GM23338 (cell line): Measurements from ENCODE around the gene MRC2. TPM values are rescaled to one million over a fixed set of nuclear protein-coding genes. Genes with fewer than 3 reads are reported as not detected.

ENCODE experiments used
- ATAC-seq: fragments of 200-7000 bp; cut with Tn5 transposase; 3 replicates; pipeline ENCODE4 v1.9.1; 2020
- DNase-seq: peaks from one replicate; pipeline ENCODE4 v3.0.0-alpha.2; 2015; ENCODE audit warnings: low spot score
- H2AFZ ChIP-seq: fragments of 200-600 bp; sonication (generic); 2 replicates; pipeline ENCODE4 v1.8.0; 2016; ENCODE audit warnings: antibody characterized with exemption, mild to moderate bottlenecking, moderate library complexity
- H3F3A ChIP-seq: fragments of 200-600 bp; sonication (generic); replicated peaks from 2 replicates; pipeline ENCODE4 v1.8.0; 2017; ENCODE audit warnings: antibody characterized with exemption, mixed run types, low read depth
- H3K27ac ChIP-seq: fragments of 200-600 bp; sonication (generic); 2 replicates; pipeline ENCODE4 v1.6.1; 2016; ENCODE audit warnings: low read depth
- H3K27me3 ChIP-seq: fragments of 200-600 bp; sonication (generic); 2 replicates; pipeline ENCODE4 v1.8.0; 2016; ENCODE audit warnings: mild to moderate bottlenecking, mixed run types, moderate library complexity; ENCODE audit not compliant: insufficient read depth
- H3K36me3 ChIP-seq: fragments of 200-600 bp; sonication (generic); 2 replicates; pipeline ENCODE4 v1.8.0; 2016; ENCODE audit warnings: mild to moderate bottlenecking; ENCODE audit not compliant: insufficient read depth
- H3K4me1 ChIP-seq: fragments of 200-600 bp; sonication (generic); 2 replicates; pipeline ENCODE4 v1.8.0; 2016; ENCODE audit warnings: mild to moderate bottlenecking, moderate library complexity; ENCODE audit not compliant: insufficient read depth
- H3K4me2 ChIP-seq: fragments of 200-600 bp; sonication (generic); 2 replicates; pipeline ENCODE4 v1.7.1; 2017; ENCODE audit warnings: mixed run types
- H3K4me3 ChIP-seq: fragments of 200-600 bp; sonication (generic); 2 replicates; pipeline ENCODE4 v1.6.1; 2016; ENCODE audit warnings: mixed run types
- H3K79me2 ChIP-seq: fragments of 200-600 bp; sonication (generic); replicated peaks from 2 replicates; pipeline ENCODE4 v1.8.0; 2017; ENCODE audit warnings: mild to moderate bottlenecking; ENCODE audit not compliant: insufficient read depth
- H3K9me2 ChIP-seq: fragments of 200-600 bp; sonication (generic); 2 replicates; pipeline ENCODE4 v1.8.0; 2017; ENCODE audit not compliant: insufficient read depth
- H4K20me1 ChIP-seq: fragments of 200-600 bp; sonication (generic); replicated peaks from 2 replicates; pipeline ENCODE4 v1.8.0; 2017; ENCODE audit warnings: mild to moderate bottlenecking; ENCODE audit not compliant: insufficient read depth
- H3K27ac Mint-ChIP-seq: 2 replicates; pipeline ENCODE4 v1.8.0; 2020; ENCODE audit warnings: inconsistent platforms, mild to moderate bottlenecking, moderate library complexity, mixed read lengths
- H3K27me3 Mint-ChIP-seq: 3 replicates; pipeline ENCODE4 v1.8.0; 2022; ENCODE audit warnings: low read depth, mild to moderate bottlenecking, moderate library complexity, mixed read lengths, inconsistent platforms; ENCODE audit not compliant: insufficient read depth, poor library complexity
- H3K36me3 Mint-ChIP-seq: 3 replicates; pipeline ENCODE4 v1.8.0; 2021; ENCODE audit warnings: low read depth, mild to moderate bottlenecking, inconsistent platforms, moderate library complexity, mixed read lengths
- H3K4me1 Mint-ChIP-seq: 3 replicates; pipeline ENCODE4 v1.8.0; 2020; ENCODE audit warnings: mild to moderate bottlenecking, inconsistent platforms, mixed read lengths
- H3K4me3 Mint-ChIP-seq: 3 replicates; pipeline ENCODE4 v1.8.0; 2021; ENCODE audit warnings: moderate library complexity, mild to moderate bottlenecking, inconsistent platforms, mixed read lengths
- H3K9me3 Mint-ChIP-seq: 3 replicates; pipeline ENCODE4 v1.8.0; 2020; ENCODE audit warnings: moderate library complexity, mild to moderate bottlenecking, inconsistent platforms, mixed read lengths
- CREB1 ChIP-seq: fragments of 250-450 bp; sonication (Bioruptor Pico); IDR thresholded peaks from 2 replicates; pipeline ENCODE4 v1.5.0; 2020; ENCODE audit warnings: low read depth, mild to moderate bottlenecking, moderate library complexity
- EZH2 ChIP-seq: fragments of 200-600 bp; sonication (generic); IDR thresholded peaks from one replicate; pipeline ENCODE4 v1.8.0; 2017; ENCODE audit warnings: antibody characterized with exemption, mild to moderate bottlenecking, low read depth; ENCODE audit not compliant: unreplicated experiment
- ZNF114 ChIP-seq: fragments of 250-450 bp; sonication (Bioruptor Pico); IDR thresholded peaks from 2 replicates; pipeline ENCODE4 v1.5.0; 2020; ENCODE audit warnings: mild to moderate bottlenecking, moderate library complexity
- polyA plus RNA-seq: library from polyadenylated mRNA; unstranded; fragments of >200 nt; fragmentation: Nextera tagmentation; extraction: Ambion mirVana; gene quantifications from 2 replicates; pipeline ENCODE4 v1.2.1, GENCODE V29; 2016
- total RNA-seq: library from RNA; depleted of rRNA; stranded (reverse); fragments of >200 nt; shearing (Covaris generic); gene quantifications from 2 replicates; pipeline ENCODE4 v1.2.3, GENCODE V29; 2014
- TF ChIP-seq, protein P1 (sequence below): fragments of 250-450 bp; sonication (Bioruptor Pico); IDR thresholded peaks from 2 replicates; pipeline ENCODE4 v1.5.0; 2020; ENCODE audit warnings: mild to moderate bottlenecking, moderate library complexity
- TF ChIP-seq, protein P2 (sequence below): IDR thresholded peaks from one replicate; pipeline ENCODE4 v1.6.1; 2018; ENCODE audit warnings: antibody characterized with exemption; ENCODE audit not compliant: unreplicated experiment
- TF ChIP-seq, protein P3 (sequence below): IDR thresholded peaks from 2 replicates; pipeline ENCODE4 v1.6.1; 2016; ENCODE audit warnings: antibody characterized with exemption

Gene MRC2
- total and polyA plus RNA-seq, 2 experiments from 2014 or later: 8.0 to 38.6 TPM

DNA sequence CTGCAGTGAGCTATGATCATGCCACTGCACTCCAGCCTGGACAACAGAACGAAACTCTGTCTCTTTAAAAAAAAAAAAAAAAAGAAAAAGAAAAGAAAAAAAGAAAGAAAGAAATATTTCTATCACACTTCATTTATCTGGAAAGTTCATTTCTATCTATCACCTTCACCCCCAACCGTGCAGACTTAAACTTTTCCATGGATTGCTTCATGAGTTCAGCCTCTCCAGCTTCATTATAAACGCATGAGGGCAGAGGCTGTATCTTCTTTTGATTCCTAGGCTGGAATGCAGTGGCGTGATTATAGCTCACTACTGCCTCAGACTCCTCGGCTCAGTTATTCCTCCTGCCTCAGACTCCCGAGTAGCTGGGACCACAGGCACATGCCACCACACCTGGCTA is 28.2 kb downstream of the MRC2 start:
- Histone ChIP-seq H4K20me1 (no peaks in the 10 kb centered on the region), H3K36me3 (no peaks in the 10 kb centered on the region), H3K4me3 (no peak overlapping the region), H3K4me1 (peaks cover 13% of the 10 kb centered on the region), H3K27me3 (peaks cover 8% of the 10 kb centered on the region; the same call in 1 of the 2 replicates), H3F3A (0 out of 2 replicates have a peak, but pooled peaks cover 8% of the 10 kb centered on the region), H3K79me2 (no peaks in the 10 kb centered on the region), H2AFZ (no peak overlapping the region), H3K9me2 (no peaks in the 10 kb centered on the region), H3K27ac (no peak overlapping the region), H3K4me2 (no peak overlapping the region)
- H3K4me3 Mint-ChIP-seq: no peak overlapping the region
- ATAC-seq (no peak), DNase-seq (no peak)
- TF ChIP-seq, protein P1, sequence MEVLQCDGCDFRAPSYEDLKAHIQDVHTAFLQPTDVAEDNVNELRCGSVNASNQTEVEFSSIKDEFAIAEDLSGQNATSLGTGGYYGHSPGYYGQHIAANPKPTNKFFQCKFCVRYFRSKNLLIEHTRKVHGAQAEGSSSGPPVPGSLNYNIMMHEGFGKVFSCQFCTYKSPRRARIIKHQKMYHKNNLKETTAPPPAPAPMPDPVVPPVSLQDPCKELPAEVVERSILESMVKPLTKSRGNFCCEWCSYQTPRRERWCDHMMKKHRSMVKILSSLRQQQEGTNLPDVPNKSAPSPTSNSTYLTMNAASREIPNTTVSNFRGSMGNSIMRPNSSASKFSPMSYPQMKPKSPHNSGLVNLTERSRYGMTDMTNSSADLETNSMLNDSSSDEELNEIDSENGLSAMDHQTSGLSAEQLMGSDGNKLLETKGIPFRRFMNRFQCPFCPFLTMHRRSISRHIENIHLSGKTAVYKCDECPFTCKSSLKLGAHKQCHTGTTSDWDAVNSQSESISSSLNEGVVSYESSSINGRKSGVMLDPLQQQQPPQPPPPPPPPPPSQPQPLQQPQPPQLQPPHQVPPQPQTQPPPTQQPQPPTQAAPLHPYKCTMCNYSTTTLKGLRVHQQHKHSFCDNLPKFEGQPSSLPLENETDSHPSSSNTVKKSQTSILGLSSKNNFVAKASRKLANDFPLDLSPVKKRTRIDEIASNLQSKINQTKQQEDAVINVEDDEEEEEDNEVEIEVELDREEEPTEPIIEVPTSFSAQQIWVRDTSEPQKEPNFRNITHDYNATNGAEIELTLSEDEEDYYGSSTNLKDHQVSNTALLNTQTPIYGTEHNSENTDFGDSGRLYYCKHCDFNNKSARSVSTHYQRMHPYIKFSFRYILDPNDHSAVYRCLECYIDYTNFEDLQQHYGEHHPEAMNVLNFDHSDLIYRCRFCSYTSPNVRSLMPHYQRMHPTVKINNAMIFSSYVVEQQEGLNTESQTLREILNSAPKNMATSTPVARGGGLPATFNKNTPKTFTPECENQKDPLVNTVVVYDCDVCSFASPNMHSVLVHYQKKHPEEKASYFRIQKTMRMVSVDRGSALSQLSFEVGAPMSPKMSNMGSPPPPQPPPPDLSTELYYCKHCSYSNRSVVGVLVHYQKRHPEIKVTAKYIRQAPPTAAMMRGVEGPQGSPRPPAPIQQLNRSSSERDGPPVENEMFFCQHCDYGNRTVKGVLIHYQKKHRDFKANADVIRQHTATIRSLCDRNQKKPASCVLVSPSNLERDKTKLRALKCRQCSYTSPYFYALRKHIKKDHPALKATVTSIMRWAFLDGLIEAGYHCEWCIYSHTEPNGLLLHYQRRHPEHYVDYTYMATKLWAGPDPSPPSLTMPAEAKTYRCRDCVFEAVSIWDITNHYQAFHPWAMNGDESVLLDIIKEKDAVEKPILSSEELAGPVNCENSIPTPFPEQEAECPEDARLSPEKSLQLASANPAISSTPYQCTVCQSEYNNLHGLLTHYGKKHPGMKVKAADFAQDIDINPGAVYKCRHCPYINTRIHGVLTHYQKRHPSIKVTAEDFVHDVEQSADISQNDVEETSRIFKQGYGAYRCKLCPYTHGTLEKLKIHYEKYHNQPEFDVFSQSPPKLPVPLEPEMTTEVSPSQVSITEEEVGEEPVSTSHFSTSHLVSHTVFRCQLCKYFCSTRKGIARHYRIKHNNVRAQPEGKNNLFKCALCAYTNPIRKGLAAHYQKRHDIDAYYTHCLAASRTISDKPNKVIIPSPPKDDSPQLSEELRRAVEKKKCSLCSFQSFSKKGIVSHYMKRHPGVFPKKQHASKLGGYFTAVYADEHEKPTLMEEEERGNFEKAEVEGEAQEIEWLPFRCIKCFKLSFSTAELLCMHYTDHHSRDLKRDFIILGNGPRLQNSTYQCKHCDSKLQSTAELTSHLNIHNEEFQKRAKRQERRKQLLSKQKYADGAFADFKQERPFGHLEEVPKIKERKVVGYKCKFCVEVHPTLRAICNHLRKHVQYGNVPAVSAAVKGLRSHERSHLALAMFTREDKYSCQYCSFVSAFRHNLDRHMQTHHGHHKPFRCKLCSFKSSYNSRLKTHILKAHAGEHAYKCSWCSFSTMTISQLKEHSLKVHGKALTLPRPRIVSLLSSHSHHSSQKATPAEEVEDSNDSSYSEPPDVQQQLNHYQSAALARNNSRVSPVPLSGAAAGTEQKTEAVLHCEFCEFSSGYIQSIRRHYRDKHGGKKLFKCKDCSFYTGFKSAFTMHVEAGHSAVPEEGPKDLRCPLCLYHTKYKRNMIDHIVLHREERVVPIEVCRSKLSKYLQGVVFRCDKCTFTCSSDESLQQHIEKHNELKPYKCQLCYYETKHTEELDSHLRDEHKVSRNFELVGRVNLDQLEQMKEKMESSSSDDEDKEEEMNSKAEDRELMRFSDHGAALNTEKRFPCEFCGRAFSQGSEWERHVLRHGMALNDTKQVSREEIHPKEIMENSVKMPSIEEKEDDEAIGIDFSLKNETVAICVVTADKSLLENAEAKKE (CRISPR knock-in tag): no peak
- TF ChIP-seq ZNF114 (CRISPR knock-in tag) (no peak), CREB1 (CRISPR knock-in tag) (no peak), EZH2 (no peak)
- TF ChIP-seq, protein P2, sequence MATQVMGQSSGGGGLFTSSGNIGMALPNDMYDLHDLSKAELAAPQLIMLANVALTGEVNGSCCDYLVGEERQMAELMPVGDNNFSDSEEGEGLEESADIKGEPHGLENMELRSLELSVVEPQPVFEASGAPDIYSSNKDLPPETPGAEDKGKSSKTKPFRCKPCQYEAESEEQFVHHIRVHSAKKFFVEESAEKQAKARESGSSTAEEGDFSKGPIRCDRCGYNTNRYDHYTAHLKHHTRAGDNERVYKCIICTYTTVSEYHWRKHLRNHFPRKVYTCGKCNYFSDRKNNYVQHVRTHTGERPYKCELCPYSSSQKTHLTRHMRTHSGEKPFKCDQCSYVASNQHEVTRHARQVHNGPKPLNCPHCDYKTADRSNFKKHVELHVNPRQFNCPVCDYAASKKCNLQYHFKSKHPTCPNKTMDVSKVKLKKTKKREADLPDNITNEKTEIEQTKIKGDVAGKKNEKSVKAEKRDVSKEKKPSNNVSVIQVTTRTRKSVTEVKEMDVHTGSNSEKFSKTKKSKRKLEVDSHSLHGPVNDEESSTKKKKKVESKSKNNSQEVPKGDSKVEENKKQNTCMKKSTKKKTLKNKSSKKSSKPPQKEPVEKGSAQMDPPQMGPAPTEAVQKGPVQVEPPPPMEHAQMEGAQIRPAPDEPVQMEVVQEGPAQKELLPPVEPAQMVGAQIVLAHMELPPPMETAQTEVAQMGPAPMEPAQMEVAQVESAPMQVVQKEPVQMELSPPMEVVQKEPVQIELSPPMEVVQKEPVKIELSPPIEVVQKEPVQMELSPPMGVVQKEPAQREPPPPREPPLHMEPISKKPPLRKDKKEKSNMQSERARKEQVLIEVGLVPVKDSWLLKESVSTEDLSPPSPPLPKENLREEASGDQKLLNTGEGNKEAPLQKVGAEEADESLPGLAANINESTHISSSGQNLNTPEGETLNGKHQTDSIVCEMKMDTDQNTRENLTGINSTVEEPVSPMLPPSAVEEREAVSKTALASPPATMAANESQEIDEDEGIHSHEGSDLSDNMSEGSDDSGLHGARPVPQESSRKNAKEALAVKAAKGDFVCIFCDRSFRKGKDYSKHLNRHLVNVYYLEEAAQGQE: no peak
- TF ChIP-seq, protein P3, sequence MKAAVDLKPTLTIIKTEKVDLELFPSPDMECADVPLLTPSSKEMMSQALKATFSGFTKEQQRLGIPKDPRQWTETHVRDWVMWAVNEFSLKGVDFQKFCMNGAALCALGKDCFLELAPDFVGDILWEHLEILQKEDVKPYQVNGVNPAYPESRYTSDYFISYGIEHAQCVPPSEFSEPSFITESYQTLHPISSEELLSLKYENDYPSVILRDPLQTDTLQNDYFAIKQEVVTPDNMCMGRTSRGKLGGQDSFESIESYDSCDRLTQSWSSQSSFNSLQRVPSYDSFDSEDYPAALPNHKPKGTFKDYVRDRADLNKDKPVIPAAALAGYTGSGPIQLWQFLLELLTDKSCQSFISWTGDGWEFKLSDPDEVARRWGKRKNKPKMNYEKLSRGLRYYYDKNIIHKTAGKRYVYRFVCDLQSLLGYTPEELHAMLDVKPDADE: no peak
- peaks cover 8% of the 10 kb centered on the region; the same call in 1 of the 3 replicates for H3K9me3 Mint-ChIP-seq
- peaks cover 22% of the 10 kb centered on the region for H3K4me1 Mint-ChIP-seq
- no peak overlapping the region for H3K27ac Mint-ChIP-seq
- H3K36me3 Mint-ChIP-seq: peaks cover 6% of the 10 kb centered on the region; the same call in 2 of the 3 replicates
- H3K27me3 Mint-ChIP-seq: peaks cover 23% of the 10 kb centered on the region
